Pancreas (tissue), 10 donors: ENCODE data around the gene SHISA8. TPM values are rescaled to one million over a fixed set of nuclear protein-coding genes. Genes with fewer than 3 reads are reported as not detected.
A peak's percentile ranks its signal among the peaks of the same experiment; 100 is the strongest.

Experiments used
- ATAC-seq, 4 donors: fragments of 200-7000 bp; cut with Tn5 transposase; one replicate each; pipeline versions ENCODE4 v1.8.0 to v1.9.1; 2020; ENCODE audit warnings: mild to moderate bottlenecking in 4 of 4, moderate library complexity in 4 of 4
- DNase-seq, 6 donors: peaks; one replicate each; pipeline ENCODE4 v3.0.0-alpha.2; 2020
- FAIRE-seq: peaks from 2 replicates; lab custom pipeline; 2012; peaks lifted over from hg19 to GRCh38; lab: Jason Lieb, UNC
- H3K27ac ChIP-seq, 4 donors: fragments of 200-600 bp; sonication (generic); 1 replicate in 3 of 4; 2 replicates in 1 of 4; pipeline versions ENCODE4 v1.5.0 to v1.8.0; 2020
- H3K27me3 ChIP-seq, 4 donors: fragments of 200-600 bp; one replicate each; pipeline ENCODE4 v1.8.0; 2021
- H3K36me3 ChIP-seq, 3 donors: fragments of 200-600 bp; sonication (generic) in 1 of 3; one replicate each; pipeline versions ENCODE4 v1.5.0 to v1.8.0; 2020 to 2021
- H3K4me1 ChIP-seq, 3 donors: fragments of 200-600 bp; one replicate each; pipeline ENCODE4 v1.8.0; 2021
- H3K4me3 ChIP-seq, 4 donors: fragments of 200-600 bp; sonication (generic) in 2 of 4; one replicate each; pipeline versions ENCODE4 v1.5.0 to v1.8.0; 2020 to 2021
- H3K9me3 ChIP-seq, 4 donors: fragments of 200-600 bp; one replicate each; pipeline ENCODE4 v1.8.0; 2021
- CTCF ChIP-seq, 4 donors: fragments of 200-600 bp; sonication (generic) in 3 of 4; IDR thresholded peaks; one replicate each; pipeline versions ENCODE4 v1.5.0 to v1.8.0; 2021; ENCODE audit warnings: antibody characterized with exemption in 4 of 4
- WGBS, 2 donors: extraction: QIAGEN DNeasy Blood & Tissue Kit; methylation state at CpG; one replicate each; pipeline ENCODE4 v1.1.7; 2013; 5-methylcytosine and 5-hydroxymethylcytosine counted together
- intact Hi-C, 3 donors: fragments of 100-400 bp; cut with DNase I; formaldehyde crosslinking; loops; one replicate each; pipeline versions ENCODE4 v1.11.1 to v1.14.2; 2022
- polyA plus RNA-seq, 2 donors: library from polyadenylated mRNA; stranded (reverse); fragments of 200-250 nt; gene quantifications; one replicate each; pipeline ENCODE4 v1.2.3, GENCODE V29; 2013
- total RNA-seq, 6 donors: library from RNA; stranded (reverse); fragmentation: NEBNext Ultra II Directional in 4 of 6; extraction: Animal tissue kit (Norgen Biotek cat#: 25700) in 4 of 6; gene quantifications; one replicate each; pipeline versions ENCODE4 v1.2.1 to v1.2.4, GENCODE V29; 2021 to 2023
- donor health status: healthy with polysubstance abuse.
- donor health status: DM: no; HTN: no; CAD: no; lungs with moderate emphysema.
- donor health status: DM: no; HTN: no; CAD: no.
- donor health status: control.
- donor health status: control.
- donor health status: Bipolar disorder and iron deficiency.
- donor health status: DM: yes; HTN: yes; CAD: no.
- donor health status: DM: no; HTN: no; CAD: no.
- donor health status: DM: no; HTN: no; CAD: no.
- donor health status: DM: yes; HTN: yes; CAD: no.

The SHISA8 gene
- total and polyA plus RNA-seq, 8 donors = not detected

DNA sequence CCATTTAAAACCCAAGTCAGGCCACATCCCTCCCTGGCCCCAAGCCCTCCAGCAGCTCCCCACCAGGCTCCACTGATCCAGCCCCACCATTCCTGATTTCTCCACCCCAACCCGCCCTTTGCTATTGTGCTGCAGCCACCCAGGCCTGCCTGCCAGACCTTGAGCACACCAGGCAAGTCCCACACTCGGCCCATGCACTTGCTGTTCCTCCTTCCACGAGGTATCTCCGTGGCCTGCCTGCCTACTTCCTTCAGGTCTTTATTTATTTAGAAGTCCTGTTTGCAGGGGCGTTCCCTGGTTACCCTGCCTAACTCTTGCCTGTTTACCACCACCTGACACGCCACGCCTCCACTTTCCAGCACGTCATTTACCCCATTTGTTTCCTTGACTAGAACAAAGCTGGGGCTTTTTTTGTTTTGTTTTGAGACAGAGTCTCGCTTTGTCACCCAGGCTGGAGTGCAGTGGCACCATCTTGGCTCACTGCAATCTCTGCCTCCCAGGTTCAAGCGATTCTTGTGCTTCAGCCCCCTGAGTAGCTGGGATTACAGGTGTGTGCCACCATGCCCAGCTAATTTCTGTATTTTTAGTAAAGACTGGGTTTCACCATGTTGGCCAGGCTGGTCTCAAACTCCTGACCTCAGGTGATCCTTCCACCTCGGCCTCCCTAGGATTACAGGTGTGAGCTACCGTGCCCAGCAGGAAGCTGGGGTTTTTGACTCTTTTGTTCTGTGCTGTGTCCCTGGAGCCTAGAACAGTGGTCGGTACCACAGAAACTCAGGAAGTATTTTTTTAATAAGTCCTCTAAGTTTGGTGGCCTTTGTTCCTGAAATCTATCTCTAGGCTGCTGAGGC, 25.3 kb upstream of the SHISA8 start:
- TF ChIP-seq CTCF (IDR thresholded peaks at IDR 0.05) = no peak
- WGBS, 2 donors = 85 to 91% methylated on average over 13 of the region's 13 CpGs
- intact Hi-C loops = loop anchor here in 2 of 3 donors (5.0 to 10.0 kb wide), 5 partner anchors 113 to 245 kb away; partner anchors contain the start of gene MEI1 (in 2 of the 2)
- Histone ChIP-seq H3K27me3 (no peaks in the 10 kb centered on the region), H3K4me1 (no peaks in the 10 kb centered on the region), H3K27ac (peak overlapping the region in 2 of 4 donors; percentile 8 to 16), H3K36me3 (no peaks in the 10 kb centered on the region), H3K9me3 (no peaks in the 10 kb centered on the region), H3K4me3 (no peak overlapping the region)
- peak in 1 of 6 donors; percentile 15 for DNase-seq
- no peak for FAIRE-seq
- peak in 2 of 4 donors; percentile 13 to 30 for ATAC-seq

GRCh38 chr22:41936894-41937169, 22.0 kb upstream of the SHISA8 start:
- no peak overlapping the region for H3K4me3 ChIP-seq
- no peak for ATAC-seq
- H3K9me3 ChIP-seq = no peaks in the 10 kb centered on the region
- no peaks in the 10 kb centered on the region for H3K4me1 ChIP-seq
- H3K27ac ChIP-seq = no peak overlapping the region
- no peak for TF ChIP-seq CTCF (IDR thresholded peaks at IDR 0.05)
- no peaks in the 10 kb centered on the region for H3K27me3 ChIP-seq
- DNase-seq = no peak
- no peaks in the 10 kb centered on the region for H3K36me3 ChIP-seq
- no peak for FAIRE-seq
- intact Hi-C loops = no loop called here
- WGBS, 2 donors = 90 to 99% methylated on average over 1 to 2 of the region's 2 CpGs

GRCh38 chr22:41935509-41935908, 20.6 kb upstream of the SHISA8 start:
- Histone ChIP-seq H3K27ac (no peak overlapping the region), H3K9me3 (no peaks in the 10 kb centered on the region), H3K27me3 (no peaks in the 10 kb centered on the region), H3K4me3 (no peak overlapping the region), H3K4me1 (no peaks in the 10 kb centered on the region), H3K36me3 (no peaks in the 10 kb centered on the region)
- intact Hi-C loops = no loop called here
- DNase-seq (no peak), FAIRE-seq (no peak), ATAC-seq (no peak)
- TF ChIP-seq CTCF (IDR thresholded peaks at IDR 0.05) = no peak
- 95 to 97% methylated on average over 9 of the region's 9 CpGs for WGBS, 2 donors

- FAIRE-seq = no peak
- TF ChIP-seq CTCF (IDR thresholded peaks at IDR 0.05) = no peak
- intact Hi-C loops = no loop called here
- no peak for ATAC-seq
- Histone ChIP-seq H3K27ac (no peak overlapping the region), H3K4me1 (no peaks in the 10 kb centered on the region), H3K4me3 (no peak overlapping the region), H3K9me3 (no peaks in the 10 kb centered on the region), H3K27me3 (no peaks in the 10 kb centered on the region), H3K36me3 (no peaks in the 10 kb centered on the region)
- WGBS, 2 donors = 92 to 100% methylated on average over 4 of the region's 4 CpGs
- DNase-seq = peak in 1 of 6 donors; percentile 44
These were observed 20.1 kb upstream of the SHISA8 start for GRCh38 chr22:41935015-41935351.

DNA sequence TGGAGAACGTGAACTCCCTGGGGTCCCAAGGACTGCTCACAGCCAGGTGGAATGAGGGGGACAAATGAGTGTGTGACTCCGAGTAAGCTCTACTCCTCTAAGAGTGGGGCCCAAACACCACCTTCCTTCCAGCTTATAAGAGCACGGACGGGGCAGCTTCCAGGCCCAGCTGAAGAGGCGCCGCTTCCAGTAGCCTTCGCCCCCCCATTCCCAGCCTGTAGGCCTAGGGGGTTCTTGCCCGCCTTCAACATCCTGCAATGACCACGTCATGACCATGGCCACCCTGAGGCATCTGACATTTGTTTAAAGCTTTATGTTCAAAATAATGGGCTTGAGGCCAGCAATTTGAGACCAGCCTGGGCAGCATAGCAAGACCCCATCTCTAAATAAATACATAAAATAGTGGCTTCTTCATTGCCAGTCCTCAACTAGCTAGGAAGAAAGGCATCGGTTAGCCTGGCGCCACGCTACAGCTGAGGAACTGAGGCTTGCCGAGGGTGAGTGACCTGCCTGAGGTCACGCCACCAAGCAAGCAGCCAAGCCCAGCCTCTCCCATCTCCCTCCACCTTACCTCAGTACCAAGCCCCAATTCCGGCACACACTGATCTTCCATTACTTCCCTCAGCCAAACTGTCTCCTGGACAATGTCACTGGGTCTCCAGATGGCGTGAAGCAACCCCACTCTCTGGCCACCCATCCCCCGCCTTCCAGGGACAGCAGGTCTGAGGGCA, 19.6 kb upstream of the SHISA8 start:
- no peak for TF ChIP-seq CTCF (IDR thresholded peaks at IDR 0.05)
- H3K27me3 ChIP-seq = no peaks in the 10 kb centered on the region
- 94 to 98% methylated on average over 17 of the region's 17 CpGs for WGBS, 2 donors
- no peaks in the 10 kb centered on the region for H3K9me3 ChIP-seq
- no peaks in the 10 kb centered on the region for H3K4me1 ChIP-seq
- no peaks in the 10 kb centered on the region for H3K36me3 ChIP-seq
- intact Hi-C loops = no loop called here
- no peak overlapping the region for H3K27ac ChIP-seq
- no peak for ATAC-seq
- H3K4me3 ChIP-seq = no peak overlapping the region
- DNase-seq = peak in 1 of 6 donors; percentile 15
- FAIRE-seq = no peak
